Pancreas (tissue), 10 donors: ENCODE data around the gene CMIP. TPM values are rescaled to one million over a fixed set of nuclear protein-coding genes. Genes with fewer than 3 reads are reported as not detected.

Source experiments
- ATAC-seq, 4 donors: fragments of 200-7000 bp; cut with Tn5 transposase; one replicate each; pipeline versions ENCODE4 v1.8.0 to v1.9.1; 2020; ENCODE audit warnings: mild to moderate bottlenecking in 4 of 4, moderate library complexity in 4 of 4
- DNase-seq, 6 donors: peaks; one replicate each; pipeline ENCODE4 v3.0.0-alpha.2; 2020
- FAIRE-seq: peaks from 2 replicates; lab custom pipeline; 2012; peaks lifted over from hg19 to GRCh38; lab: Jason Lieb, UNC
- H3K27ac ChIP-seq, 4 donors: fragments of 200-600 bp; sonication (generic); 1 replicate in 3 of 4; 2 replicates in 1 of 4; pipeline versions ENCODE4 v1.5.0 to v1.8.0; 2020
- H3K27me3 ChIP-seq, 4 donors: fragments of 200-600 bp; one replicate each; pipeline ENCODE4 v1.8.0; 2021
- H3K36me3 ChIP-seq, 3 donors: fragments of 200-600 bp; sonication (generic) in 1 of 3; one replicate each; pipeline versions ENCODE4 v1.5.0 to v1.8.0; 2020 to 2021
- H3K4me1 ChIP-seq, 3 donors: fragments of 200-600 bp; one replicate each; pipeline ENCODE4 v1.8.0; 2021
- H3K4me3 ChIP-seq, 4 donors: fragments of 200-600 bp; sonication (generic) in 2 of 4; one replicate each; pipeline versions ENCODE4 v1.5.0 to v1.8.0; 2020 to 2021
- H3K9me3 ChIP-seq, 4 donors: fragments of 200-600 bp; one replicate each; pipeline ENCODE4 v1.8.0; 2021
- CTCF ChIP-seq, 4 donors: fragments of 200-600 bp; sonication (generic) in 3 of 4; IDR thresholded peaks; one replicate each; pipeline versions ENCODE4 v1.5.0 to v1.8.0; 2021; ENCODE audit warnings: antibody characterized with exemption in 4 of 4
- WGBS, 2 donors: extraction: QIAGEN DNeasy Blood & Tissue Kit; methylation state at CpG; one replicate each; pipeline ENCODE4 v1.1.7; 2013; 5-methylcytosine and 5-hydroxymethylcytosine counted together
- intact Hi-C, 3 donors: fragments of 100-400 bp; cut with DNase I; formaldehyde crosslinking; loops; one replicate each; pipeline versions ENCODE4 v1.11.1 to v1.14.2; 2022
- polyA plus RNA-seq, 2 donors: library from polyadenylated mRNA; stranded (reverse); fragments of 200-250 nt; gene quantifications; one replicate each; pipeline ENCODE4 v1.2.3, GENCODE V29; 2013
- total RNA-seq, 6 donors: library from RNA; stranded (reverse); fragmentation: NEBNext Ultra II Directional in 4 of 6; extraction: Animal tissue kit (Norgen Biotek cat#: 25700) in 4 of 6; gene quantifications; one replicate each; pipeline versions ENCODE4 v1.2.1 to v1.2.4, GENCODE V29; 2021 to 2023
- donor health status: healthy with polysubstance abuse.
- donor health status: DM: no; HTN: no; CAD: no; lungs with moderate emphysema.
- donor health status: DM: no; HTN: no; CAD: no.
- donor health status: control.
- donor health status: control.
- donor health status: Bipolar disorder and iron deficiency.
- donor health status: DM: yes; HTN: yes; CAD: no.
- donor health status: DM: no; HTN: no; CAD: no.
- donor health status: DM: no; HTN: no; CAD: no.
- donor health status: DM: yes; HTN: yes; CAD: no.

CMIP gene
- total and polyA plus RNA-seq, 8 donors, result 9.7 to 37.0 (median 21.5) TPM

GRCh38 chr16:81516478-81517149 lies 72.0 kb downstream of the CMIP start:
- Histone ChIP-seq H3K27ac (no peak overlapping the region), H3K4me1 (peaks cover 6 to 10% (median 10%) of the 10 kb centered on the region in 3 donors), H3K27me3 (no peaks in the 10 kb centered on the region), H3K4me3 (no peak overlapping the region), H3K36me3 (no peaks in the 10 kb centered on the region), H3K9me3 (no peaks in the 10 kb centered on the region)
- TF ChIP-seq CTCF (IDR thresholded peaks at IDR 0.05), result no peak
- DNase-seq, result peak in 1 of 6 donors; percentile 39
- 72 to 75% methylated on average over 14 of the region's 14 CpGs for WGBS, 2 donors
- no peak for FAIRE-seq
- ATAC-seq, result no peak
- intact Hi-C loops, result no loop called here

- ATAC-seq (no peak), DNase-seq (no peak), FAIRE-seq (no peak)
- Histone ChIP-seq H3K4me1 (peaks cover 6 to 10% (median 10%) of the 10 kb centered on the region in 3 donors), H3K4me3 (no peak overlapping the region), H3K27me3 (no peaks in the 10 kb centered on the region), H3K36me3 (no peaks in the 10 kb centered on the region), H3K9me3 (no peaks in the 10 kb centered on the region), H3K27ac (no peak overlapping the region)
- TF ChIP-seq CTCF (IDR thresholded peaks at IDR 0.05), result no peak
- WGBS, 2 donors, result 55 to 59% methylated on average over 4 of the region's 4 CpGs
- intact Hi-C loops, result no loop called here
These were observed 72.5 kb downstream of the CMIP start for GRCh38 chr16:81517150-81517499.

GRCh38 chr16:81517629-81518438 lies 73.2 kb downstream of the CMIP start:
- Histone ChIP-seq H3K9me3 (no peaks in the 10 kb centered on the region), H3K27me3 (no peaks in the 10 kb centered on the region), H3K4me3 (no peak overlapping the region), H3K27ac (no peak overlapping the region), H3K4me1 (peaks cover 6 to 10% (median 10%) of the 10 kb centered on the region in 3 donors), H3K36me3 (no peaks in the 10 kb centered on the region)
- TF ChIP-seq CTCF (IDR thresholded peaks at IDR 0.05), result no peak
- FAIRE-seq (no peak), DNase-seq (no peak), ATAC-seq (no peak)
- intact Hi-C loops, result no loop called here
- WGBS, 2 donors, result 89 to 91% methylated on average over 20 of the region's 20 CpGs

GRCh38 chr16:81518439-81518757 lies 73.8 kb downstream of the CMIP start:
- Histone ChIP-seq H3K27ac (no peak overlapping the region), H3K4me3 (no peak overlapping the region), H3K9me3 (no peaks in the 10 kb centered on the region), H3K36me3 (no peaks in the 10 kb centered on the region), H3K4me1 (peaks cover 3 to 6% (median 6%) of the 10 kb centered on the region in 3 donors), H3K27me3 (no peaks in the 10 kb centered on the region)
- 84 to 90% methylated on average over 8 of the region's 8 CpGs for WGBS, 2 donors
- intact Hi-C loops, result no loop called here
- no peak for TF ChIP-seq CTCF (IDR thresholded peaks at IDR 0.05)
- no peak for FAIRE-seq
- ATAC-seq, result no peak
- peak in 1 of 6 donors; percentile 39 for DNase-seq
